Measurements from ENCODE around the gene ITPKC. TPM values are rescaled to one million over a fixed set of nuclear protein-coding genes. Genes with fewer than 3 reads are reported as not detected.

ITPKC gene
- total RNA-seq, 1 experiment from 2014 or later: 11.4 TPM

- Histone ChIP-seq H2AFZ (ENCODE audit: low read depth, low read length, poor library complexity, severe bottlenecking) (no peak overlapping the region), H3K79me2 (ENCODE audit: insufficient read depth, low read length) (peaks cover 72% of the 10 kb centered on the region), H3K27me3 (ENCODE audit: insufficient read depth, low read length) (no peaks in the 10 kb centered on the region), H3K4me2 (ENCODE audit: low read length) (no peak overlapping the region), H3K9me2 (ENCODE audit: insufficient read depth) (no peaks in the 10 kb centered on the region), H3K27ac (ENCODE audit: low read depth, low read length) (no peak overlapping the region), H3K36me3 (ENCODE audit: control insufficient read depth in 1 of 2, insufficient read depth in 2 of 2, low read length in 2 of 2) (peaks cover 5 to 33% of the 10 kb centered on the region in 2 experiments), H4K20me1 (ENCODE audit: insufficient read depth) (no peaks in the 10 kb centered on the region), H3K9me3 (ENCODE audit: control insufficient read depth in 1 of 2, insufficient read depth in 1 of 2, low read depth in 1 of 2, low read length in 2 of 2) (no peaks in the 10 kb centered on the region), H3K9ac (ENCODE audit: low read length) (no peak overlapping the region), H3K4me1 (ENCODE audit: control insufficient read depth in 1 of 2, insufficient read depth in 2 of 2, low read length in 2 of 2) (peaks cover 9 to 41% of the 10 kb centered on the region in 2 experiments), H3K4me3 (replicated peaks in 1 of 2; ENCODE audit: low read depth in 1 of 2, low read length in 2 of 2) (no peak overlapping the region)
- no TSS peak for BruUV-seq (replicated peaks)
- DNase-seq (ENCODE audit: low read depth, low spot score) (no peak), ATAC-seq (no peak)
- intact Hi-C loops (cut with micrococcal nuclease): no loop called here
- ChIA-PET CTCF (no interaction called here), RAD21 (ENCODE audit: low non-redundant PET in 1 of 2, low total read pairs in 2 of 2, uncharacterized antibody in 2 of 2, unreplicated experiment in 2 of 2) (no interaction called here), POLR2A (interaction anchor here (1.2 kb wide), 1 partner anchor 28 kb away, joined by 4 read pairs; the partner anchor contains the start of genes ACTMAP and SNRPA)
- TF ChIP-seq REST (IDR thresholded peaks at IDR 0.05; ENCODE audit: low read depth): no peak
- TF ChIP-seq POLR2A (IDR thresholded peaks at IDR 0.05; ENCODE audit: borderline replicate concordance, extremely low read depth, insufficient read depth, insufficient read length): no peak
- TF ChIP-seq MAX (IDR thresholded peaks at IDR 0.05): no peak
- no peak for TF ChIP-seq POLR2AphosphoS5 (IDR thresholded peaks at IDR 0.05; ENCODE audit: low read depth, low read length)
- TF ChIP-seq EZH2phosphoT487 (IDR thresholded peaks at IDR 0.05; ENCODE audit: borderline replicate concordance): no peak
- TF ChIP-seq ELF1 (IDR thresholded peaks at IDR 0.05; ENCODE audit: borderline replicate concordance, low read depth): no peak
- TF ChIP-seq CBX3 (IDR thresholded peaks at IDR 0.05; ENCODE audit: low read depth): no peak
- TF ChIP-seq EZH2 (IDR thresholded peaks at IDR 0.05): no peak
- TF ChIP-seq ZNF274 (IDR thresholded peaks at IDR 0.05; ENCODE audit: low read depth, low read length): no peak
- TF ChIP-seq ZFX (IDR thresholded peaks at IDR 0.05): no peak
- TF ChIP-seq TCF7L2 (IDR thresholded peaks at IDR 0.05; ENCODE audit: borderline replicate concordance, extremely low read depth, insufficient read depth, insufficient read length): no peak
Measured at GRCh38 chr19:40721936-40722661, 5.2 kb downstream of the ITPKC start.
